ENCODE data around the gene LIPF.

Gene LIPF

GRCh38 chr10:88725798-88726197, 61.6 kb downstream of the LIPF start:
- ChIA-PET CTCF (interaction anchor here (0.8 to 1.0 kb wide), 3 partner anchors 38 to 108 kb away, joined by 3 to 4 read pairs (median 3); no protein-coding TSS in a partner anchor), POLR2A (no interaction called here)
- Histone ChIP-seq H3K4me1 (ENCODE audit: control insufficient read depth, insufficient read depth, low read length) (no peaks in the 10 kb centered on the region), H3K27ac (ENCODE audit: extremely low read depth, low read depth, low read length) (no peak overlapping the region), H3K9me3 (ENCODE audit: control insufficient read depth, insufficient read depth, low read depth, low read length) (no peaks in the 10 kb centered on the region), H3K36me3 (ENCODE audit: control insufficient read depth in 2 of 2, insufficient read depth in 1 of 2, low read length in 2 of 2) (no peaks in the 10 kb centered on the region), H3K4me3 (ENCODE audit: low read depth, low read length) (no peak overlapping the region)
- TF ChIP-seq SP2 (tag by site-specific recombination; IDR thresholded peaks at IDR 0.05) (no peak), ZNF585B (tag by site-specific recombination; IDR thresholded peaks at IDR 0.05) (no peak), ZNF239 (tag by site-specific recombination; IDR thresholded peaks at IDR 0.05) (no peak), ZNF777 (tag by site-specific recombination; IDR thresholded peaks at IDR 0.05; ENCODE audit: borderline replicate concordance) (no peak), ZNF664 (tag by site-specific recombination; IDR thresholded peaks at IDR 0.05) (no peak), ZNF248 (tag by site-specific recombination; IDR thresholded peaks at IDR 0.05) (no peak), ZNF133 (tag by site-specific recombination; IDR thresholded peaks at IDR 0.05) (no peak), SCRT1 (tag by site-specific recombination; IDR thresholded peaks at IDR 0.05; ENCODE audit: borderline replicate concordance) (no peak)
- TF ChIP-seq, protein P1, sequence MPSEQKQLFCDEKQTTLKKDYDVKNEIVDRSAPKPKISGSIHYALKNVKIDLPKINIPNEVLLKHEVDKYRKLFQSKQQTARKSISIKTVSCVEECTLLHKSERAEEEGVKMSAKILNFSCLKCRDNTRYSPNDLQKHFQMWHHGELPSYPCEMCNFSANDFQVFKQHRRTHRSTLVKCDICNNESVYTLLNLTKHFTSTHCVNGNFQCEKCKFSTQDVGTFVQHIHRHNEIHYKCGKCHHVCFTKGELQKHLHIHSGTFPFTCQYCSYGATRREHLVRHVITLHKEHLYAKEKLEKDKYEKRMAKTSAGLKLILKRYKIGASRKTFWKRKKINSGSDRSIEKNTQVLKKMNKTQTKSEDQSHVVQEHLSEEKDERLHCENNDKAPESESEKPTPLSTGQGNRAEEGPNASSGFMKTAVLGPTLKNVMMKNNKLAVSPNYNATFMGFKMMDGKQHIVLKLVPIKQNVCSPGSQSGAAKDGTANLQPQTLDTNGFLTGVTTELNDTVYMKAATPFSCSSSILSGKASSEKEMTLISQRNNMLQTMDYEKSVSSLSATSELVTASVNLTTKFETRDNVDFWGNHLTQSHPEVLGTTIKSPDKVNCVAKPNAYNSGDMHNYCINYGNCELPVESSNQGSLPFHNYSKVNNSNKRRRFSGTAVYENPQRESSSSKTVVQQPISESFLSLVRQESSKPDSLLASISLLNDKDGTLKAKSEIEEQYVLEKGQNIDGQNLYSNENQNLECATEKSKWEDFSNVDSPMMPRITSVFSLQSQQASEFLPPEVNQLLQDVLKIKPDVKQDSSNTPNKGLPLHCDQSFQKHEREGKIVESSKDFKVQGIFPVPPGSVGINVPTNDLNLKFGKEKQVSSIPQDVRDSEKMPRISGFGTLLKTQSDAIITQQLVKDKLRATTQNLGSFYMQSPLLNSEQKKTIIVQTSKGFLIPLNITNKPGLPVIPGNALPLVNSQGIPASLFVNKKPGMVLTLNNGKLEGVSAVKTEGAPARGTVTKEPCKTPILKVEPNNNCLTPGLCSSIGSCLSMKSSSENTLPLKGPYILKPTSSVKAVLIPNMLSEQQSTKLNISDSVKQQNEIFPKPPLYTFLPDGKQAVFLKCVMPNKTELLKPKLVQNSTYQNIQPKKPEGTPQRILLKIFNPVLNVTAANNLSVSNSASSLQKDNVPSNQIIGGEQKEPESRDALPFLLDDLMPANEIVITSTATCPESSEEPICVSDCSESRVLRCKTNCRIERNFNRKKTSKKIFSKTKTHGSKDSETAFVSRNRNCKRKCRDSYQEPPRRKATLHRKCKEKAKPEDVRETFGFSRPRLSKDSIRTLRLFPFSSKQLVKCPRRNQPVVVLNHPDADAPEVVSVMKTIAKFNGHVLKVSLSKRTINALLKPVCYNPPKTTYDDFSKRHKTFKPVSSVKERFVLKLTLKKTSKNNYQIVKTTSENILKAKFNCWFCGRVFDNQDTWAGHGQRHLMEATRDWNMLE (tag by site-specific recombination; conservative IDR thresholded peaks at IDR 0.05; ENCODE audit: low read depth) = no peak

GRCh38 chr10:88728107-88728763, 64.0 kb downstream of the LIPF start:
- no peak for TF ChIP-seq ZBTB21 (tag by site-specific recombination; IDR thresholded peaks at IDR 0.05)
- no peak for TF ChIP-seq ZNF660 (tag by site-specific recombination; IDR thresholded peaks at IDR 0.05)
- no peak for TF ChIP-seq ZNF529 (tag by site-specific recombination; IDR thresholded peaks at IDR 0.05; ENCODE audit: insufficient replicate concordance)
- TF ChIP-seq ZNF654 (tag by site-specific recombination; IDR thresholded peaks at IDR 0.05; ENCODE audit: low read depth) = peak; percentile 31
- TF ChIP-seq ZNF112 (tag by site-specific recombination; IDR thresholded peaks at IDR 0.05) = no peak
- TF ChIP-seq ZBTB26 (tag by site-specific recombination; optimal IDR thresholded peaks at IDR 0.05) = no peak
- no peaks in the 10 kb centered on the region for H3K4me1 ChIP-seq (ENCODE audit: control insufficient read depth, insufficient read depth, low read length)
- H3K4me3 ChIP-seq (ENCODE audit: low read depth, low read length) = no peak overlapping the region
- H3K36me3 ChIP-seq (ENCODE audit: control insufficient read depth in 2 of 2, insufficient read depth in 1 of 2, low read length in 2 of 2) = no peaks in the 10 kb centered on the region
- ChIA-PET CTCF (interaction anchor here (0.5 to 2.2 kb wide), 21 partner anchors 10 to 825 kb away, joined by 3 to 10 read pairs (median 4); no protein-coding TSS in a partner anchor), POLR2A (interaction anchor here (0.6 kb wide), 1 partner anchor 519 kb away, joined by 4 read pairs; no protein-coding TSS in a partner anchor)
- H3K9me3 ChIP-seq (ENCODE audit: control insufficient read depth, insufficient read depth, low read depth, low read length) = no peaks in the 10 kb centered on the region
- no peak overlapping the region for H3K27ac ChIP-seq (ENCODE audit: extremely low read depth, low read depth, low read length)
